K562 (cell line): Measurements from ENCODE around the gene STPG2. TPM values are rescaled to one million over a fixed set of nuclear protein-coding genes. Genes with fewer than 3 reads are reported as not detected.

Experiments used
- ATAC-seq: fragments of 200-7000 bp; cut with Tn5 transposase; 3 replicates; pipeline ENCODE4 v1.9.1; 2020; ENCODE audit warnings: moderate library complexity
- BruUV-seq: library from RNA; stranded (reverse); fragments of 400-500 nt; replicated peaks from 2 replicates; lab custom pipeline; 2021; lab: Mats Ljungman, UMichigan
- CTCF ChIA-PET: fragments of 300-600 bp; formaldehyde crosslinking; extraction: SDS; loops from one replicate; lab custom pipeline; 2021; ENCODE audit warnings: low intra/inter-chr PET ratio; lab: Yijun Ruan, JAX
- POLR2A ChIA-PET: fragments of 300-600, 350-650 bp; sonication (Branson Sonifier 250); formaldehyde crosslinking; extraction: SDS; loops from one replicate; lab custom pipeline; 2021; ENCODE audit warnings: antibody characterized with exemption, inconsistent platforms; lab: Yijun Ruan, JAX
- DNase-seq, 4 experiments: peaks; one replicate each; pipeline versions ENCODE4 v3.0.0 to v3.0.0-alpha.2; 2011 to 2018; ENCODE audit warnings: low spot score in 3 of 4, mixed read lengths in 3 of 4; ENCODE audit errors: extremely low read depth in 1 of 4
- FAIRE-seq: peaks from 2 replicates; lab custom pipeline; 2011; peaks lifted over from hg19 to GRCh38; lab: Jason Lieb, UNC
- H2AFZ ChIP-seq: 2 replicates; pipeline ENCODE4 v1.6.0; 2011; ENCODE audit warnings: low read depth, low read length, control low read depth, inconsistent platforms
- H3K27ac ChIP-seq: fragments of 200-600 bp; 3 replicates; pipeline ENCODE4 v1.8.0; 2011; ENCODE audit warnings: low read depth, mild to moderate bottlenecking, control low read depth, inconsistent platforms, low read length, moderate library complexity, mixed read lengths; ENCODE audit errors: extremely low read depth
- H3K27me3 ChIP-seq, 2 experiments: fragments of 300-600 bp in 1 of 2; 2 replicates in 1 of 2; 3 replicates in 1 of 2; pipeline versions ENCODE4 v1.6.0 to v1.8.0; 2011; ENCODE audit warnings: inconsistent platforms in 2 of 2, low read length in 2 of 2, mild to moderate bottlenecking in 1 of 2, mixed read lengths in 1 of 2, moderate library complexity in 1 of 2; ENCODE audit not compliant: control insufficient read depth in 2 of 2, insufficient read depth in 2 of 2
- H3K36me3 ChIP-seq: fragments of 300-600 bp; 3 replicates; pipeline ENCODE4 v1.8.0; 2011; ENCODE audit warnings: mild to moderate bottlenecking, low read length, inconsistent platforms; ENCODE audit not compliant: control insufficient read depth, insufficient read depth
- H3K4me1 ChIP-seq, 2 experiments: fragments of 200-600 bp in 1 of 2; replicated peaks in 1 of 2; 2 replicates in 1 of 2; 3 replicates in 1 of 2; pipeline versions ENCODE4 v1.5.1 to v1.8.0; 2011; ENCODE audit warnings: inconsistent platforms in 2 of 2, low read length in 2 of 2, mild to moderate bottlenecking in 1 of 2, mixed read lengths in 1 of 2, moderate library complexity in 1 of 2; ENCODE audit not compliant: control insufficient read depth in 2 of 2, insufficient read depth in 2 of 2
- H3K4me2 ChIP-seq: 2 replicates; pipeline ENCODE4 v1.6.1; 2011; ENCODE audit warnings: low read length, control low read depth, inconsistent platforms, mixed read lengths; ENCODE audit not compliant: insufficient read depth
- H3K4me3 ChIP-seq: fragments of 200-600 bp; sonication (generic), shearing (Covaris generic); 2 replicates; pipeline ENCODE4 v1.5.1; 2016; ENCODE audit warnings: control low read depth, inconsistent platforms
- H3K79me2 ChIP-seq: fragments of 200-600 bp; 3 replicates; pipeline ENCODE4 v1.8.0; 2011; ENCODE audit warnings: low read length, inconsistent platforms; ENCODE audit not compliant: control insufficient read depth, insufficient read depth
- H3K9ac ChIP-seq, 2 experiments: 2 replicates each; pipeline versions ENCODE4 v1.6.0 to v1.6.1; 2011; ENCODE audit warnings: low read depth in 2 of 2, low read length in 2 of 2, control low read depth in 1 of 2, inconsistent platforms in 1 of 2, mild to moderate bottlenecking in 1 of 2, mixed read lengths in 1 of 2; ENCODE audit not compliant: insufficient read depth in 1 of 2
- H3K9me1 ChIP-seq: one replicate; pipeline ENCODE4 v1.6.0; 2011; ENCODE audit warnings: inconsistent platforms, mild to moderate bottlenecking, low read length, moderate library complexity; ENCODE audit not compliant: control insufficient read depth, insufficient read depth
- H3K9me3 ChIP-seq: replicated peaks from 2 replicates; pipeline ENCODE4 v1.5.1; 2011; ENCODE audit warnings: low read depth, low read length, inconsistent platforms; ENCODE audit not compliant: control insufficient read depth, insufficient read depth
- H4K20me1 ChIP-seq: replicated peaks from 2 replicates; pipeline ENCODE4 v1.6.1; 2011; ENCODE audit warnings: low read length, inconsistent platforms, mixed read lengths; ENCODE audit not compliant: control insufficient read depth, insufficient read depth
- BDP1 ChIP-seq: IDR thresholded peaks from 3 replicates; pipeline ENCODE4 v1.6.1; 2011; ENCODE audit not compliant: insufficient read length, insufficient read depth
- CBX8 ChIP-seq: fragments of 200-600 bp; sonication (generic); IDR thresholded peaks from 2 replicates; pipeline ENCODE4 v1.6.1; 2012; ENCODE audit warnings: borderline replicate concordance, mixed run types, low read depth, mild to moderate bottlenecking, moderate library complexity, mixed read lengths, low read length, control low read depth, inconsistent platforms; ENCODE audit not compliant: poor library complexity, severe bottlenecking; ENCODE audit errors: extremely low read depth
- ELK3 ChIP-seq: fragments of 450-650 bp; formaldehyde crosslinking; IDR thresholded peaks from 2 replicates; pipeline ENCODE4 v1.4.0; 2020; ENCODE audit warnings: mild to moderate bottlenecking
- SMARCC2 ChIP-seq: fragments of 450-650 bp; IDR thresholded peaks from 2 replicates; pipeline ENCODE4 v1.6.1; 2017; ENCODE audit warnings: antibody characterized with exemption, moderate library complexity, mild to moderate bottlenecking, low read depth
- SMC3 ChIP-seq: conservative IDR thresholded peaks from 2 replicates; pipeline ENCODE4 v1.6.1; 2011; ENCODE audit warnings: low read depth, low read length, improper control_type of control experiment; ENCODE audit not compliant: insufficient read depth
- ZNF280A ChIP-seq: fragments of 450-650 bp; IDR thresholded peaks from 2 replicates; pipeline ENCODE4 v1.6.1; 2018; ENCODE audit warnings: mild to moderate bottlenecking, low read depth; ENCODE audit not compliant: partially characterized antibody
- ZNF41 ChIP-seq: fragments of 250-450 bp; sonication (Bioruptor Pico); conservative IDR thresholded peaks from 2 replicates; pipeline ENCODE4 v1.4.0; 2020; ENCODE audit warnings: mild to moderate bottlenecking
- ZNF644 ChIP-seq: fragments of 200-800 bp; sonication (Bioruptor generic); IDR thresholded peaks from 2 replicates; pipeline ENCODE4 v1.6.1; 2016; ENCODE audit warnings: low read depth, missing genetic modification characterization, missing compliant biosample characterization
- WGBS: fragments of 100-300 bp; shearing (Covaris generic); methylation state at CpG from one replicate; pipeline ENCODE4 v1.1.6; 2016; ENCODE audit warnings: low coverage, mixed read lengths; ENCODE audit not compliant: insufficient coverage; ENCODE audit errors: missing lambda C conversion rate; 5-methylcytosine and 5-hydroxymethylcytosine counted together
- in situ Hi-C: fragments of 300-500 bp; cut with MboI; formaldehyde crosslinking; loops from 4 replicates; pipeline ENCODE4 v1.15.0; 2018; ENCODE audit warnings: inconsistent platforms, mixed read lengths
- intact Hi-C: fragments of 100-400 bp; cut with micrococcal nuclease; formaldehyde crosslinking; loops from 2 replicates; pipeline ENCODE4 v1.14.2; 2022
- polyA plus RNA-seq, 8 experiments: library from polyadenylated mRNA; depleted of rRNA in 4 of 8; stranded (reverse) in 5 of 8; unstranded in 3 of 8; fragments of >200 nt; fragmentation: Nextera tagmentation in 2 of 8; fragmentation: Illumina TruSeq in 1 of 8; extraction: Ambion mirVana in 2 of 8; extraction: Trizol in 1 of 8; gene quantifications; 2 replicates each; pipeline versions ENCODE4 v1.2.1 to v1.2.3, GENCODE V29; 2011 to 2014; ENCODE audit warnings: inconsistent platforms in 1 of 8, missing spikeins in 1 of 8
- total RNA-seq, 7 experiments: library from RNA; depleted of rRNA in 6 of 7; stranded (reverse); fragments of >200 nt in 6 of 7; fragmentation: Illumina TruSeq in 2 of 7; extraction: Trizol in 2 of 7; gene quantifications; 2 replicates each; pipeline versions ENCODE4 v1.2.1 to v1.2.3, GENCODE V29; 2011 to 2021; ENCODE audit warnings: low replicate concordance in 1 of 7

Gene STPG2
- total and polyA plus RNA-seq, 9 of the 15 experiments (the other 6 are each of a cell fraction or from before 2014, with no cell fraction given) = not detected

- no peak for TF ChIP-seq CBX8
- no peak for TF ChIP-seq ELK3
- no peak for TF ChIP-seq ZNF41 (CRISPR knock-in tag)
Measured at GRCh38 chr4:98126141-98126540, 17.1 kb downstream of the STPG2 start (continued).

GRCh38 chr4:98125585-98125984 lies 17.7 kb downstream of the STPG2 start:
- Histone ChIP-seq H3K27me3 (no peaks in the 10 kb centered on the region), H3K4me3 (no peak overlapping the region), H3K27ac (no peak overlapping the region), H3K9me3 (no peaks in the 10 kb centered on the region), H3K9me1 (no peaks in the 10 kb centered on the region), H3K79me2 (no peaks in the 10 kb centered on the region), H3K4me2 (no peak overlapping the region), H2AFZ (no peak overlapping the region), H3K9ac (no peak overlapping the region), H3K4me1 (no peaks in the 10 kb centered on the region), H4K20me1 (no peaks in the 10 kb centered on the region), H3K36me3 (no peaks in the 10 kb centered on the region)
- POLR2A ChIA-PET = no interaction called here
- no peak for ATAC-seq
- CTCF ChIA-PET = no interaction called here
- BruUV-seq = no TSS peak
- FAIRE-seq = no peak
- in situ Hi-C loops (no loop called here), intact Hi-C loops (no loop called here)
- WGBS = 0% methylated on average over 2 of the region's 2 CpGs
- DNase-seq = no peak
- TF ChIP-seq SMC3 (no peak), BDP1 (no peak), ZNF644 (tag) (no peak), ZNF280A (no peak), SMARCC2 (no peak)
